Stomach (tissue), 9 donors: ENCODE measurements around the gene SLC37A1. TPM values are rescaled to one million over a fixed set of nuclear protein-coding genes. Genes with fewer than 3 reads are reported as not detected.

Experiments
- DNase-seq, 2 donors: peaks; one replicate each; pipeline versions ENCODE4 v3.0.0 to v3.0.0-alpha.2; 2013 to 2019
- H3K27ac ChIP-seq, 5 donors: fragments of 200-600 bp in 4 of 5; sonication (generic) in 4 of 5; one replicate each; pipeline ENCODE4 v1.5.1; 2013 to 2019; ENCODE audit warnings: mild to moderate bottlenecking in 1 of 5, moderate library complexity in 1 of 5
- H3K27me3 ChIP-seq, 3 donors: fragments of 200-600 bp; sonication (generic); one replicate each; pipeline ENCODE4 v1.5.1; 2017 to 2019; ENCODE audit warnings: mixed run types in 1 of 3
- H3K36me3 ChIP-seq, 4 donors: fragments of 200-600 bp; sonication (generic); 1 replicate in 3 of 4; 2 replicates in 1 of 4; pipeline ENCODE4 v1.5.1; 2016 to 2019
- H3K4me1 ChIP-seq, 4 donors: fragments of 200-600 bp; sonication (generic); one replicate each; pipeline ENCODE4 v1.5.1; 2016 to 2019
- H3K4me3 ChIP-seq, 4 donors: fragments of 200-600 bp; sonication (generic) in 3 of 4; one replicate each; pipeline ENCODE4 v1.5.1; 2016 to 2019; ENCODE audit warnings: mild to moderate bottlenecking in 1 of 4
- H3K9me3 ChIP-seq, 4 donors: fragments of 200-600 bp; sonication (generic); one replicate each; pipeline ENCODE4 v1.5.1; 2016 to 2019
- EP300 ChIP-seq: sonication (generic); formaldehyde crosslinking; IDR thresholded peaks from one replicate; pipeline ENCODE4 v1.6.1; 2017; ENCODE audit warnings: antibody characterized with exemption
- POLR2A ChIP-seq, 4 donors: fragments of 450-650 bp; IDR thresholded peaks; one replicate each; pipeline ENCODE4 v1.6.1; 2016; ENCODE audit warnings: antibody characterized with exemption in 4 of 4, control low read depth in 2 of 4, mild to moderate bottlenecking in 1 of 4, moderate library complexity in 1 of 4
- POLR2AphosphoS5 ChIP-seq, 3 donors: sonication (generic); formaldehyde crosslinking; IDR thresholded peaks; one replicate each; pipeline ENCODE4 v1.6.1; 2016; ENCODE audit warnings: antibody characterized with exemption in 3 of 3
- WGBS, 5 donors: extraction: QIAGEN DNeasy Blood & Tissue Kit in 3 of 5; methylation state at CpG; one replicate each; pipeline versions ENCODE4 v1.1.5 to v1.1.7; 2013 to 2018; 5-methylcytosine and 5-hydroxymethylcytosine counted together
- intact Hi-C: fragments of 100-400 bp; cut with DNase I; formaldehyde crosslinking; loops from one replicate; pipeline ENCODE4 v1.15.1; 2023; ENCODE audit warnings: low total_unique reads
- polyA plus RNA-seq, 3 donors: library from polyadenylated mRNA; stranded (reverse); fragments of 200-250 nt; gene quantifications; one replicate each; pipeline ENCODE4 v1.2.3, GENCODE V29; 2013
- total RNA-seq, 5 donors: library from RNA; depleted of rRNA; stranded (reverse); fragments of >200 nt; gene quantifications; one replicate each; pipeline versions ENCODE4 v1.1.0 to v1.2.3, GENCODE V29; 2014 to 2016
- TF ChIP-seq, protein P1 (sequence below), 7 experiments: fragments of 450-650 bp in 4 of 7; fragments of 200-600 bp in 3 of 7; sonication (generic) in 3 of 7; IDR thresholded peaks; one replicate each; pipeline ENCODE4 v1.5.1; 2016 to 2019; ENCODE audit warnings: antibody characterized with exemption in 7 of 7, control low read depth in 2 of 7, mild to moderate bottlenecking in 1 of 7
- donor health status: healthy with polysubstance abuse.
- donor health status: Bipolar disorder and iron deficiency.
- donor health status: healthy.

SLC37A1 gene
- total and polyA plus RNA-seq, 8 donors = 9.8 to 72.9 (median 18.1) TPM

DNA sequence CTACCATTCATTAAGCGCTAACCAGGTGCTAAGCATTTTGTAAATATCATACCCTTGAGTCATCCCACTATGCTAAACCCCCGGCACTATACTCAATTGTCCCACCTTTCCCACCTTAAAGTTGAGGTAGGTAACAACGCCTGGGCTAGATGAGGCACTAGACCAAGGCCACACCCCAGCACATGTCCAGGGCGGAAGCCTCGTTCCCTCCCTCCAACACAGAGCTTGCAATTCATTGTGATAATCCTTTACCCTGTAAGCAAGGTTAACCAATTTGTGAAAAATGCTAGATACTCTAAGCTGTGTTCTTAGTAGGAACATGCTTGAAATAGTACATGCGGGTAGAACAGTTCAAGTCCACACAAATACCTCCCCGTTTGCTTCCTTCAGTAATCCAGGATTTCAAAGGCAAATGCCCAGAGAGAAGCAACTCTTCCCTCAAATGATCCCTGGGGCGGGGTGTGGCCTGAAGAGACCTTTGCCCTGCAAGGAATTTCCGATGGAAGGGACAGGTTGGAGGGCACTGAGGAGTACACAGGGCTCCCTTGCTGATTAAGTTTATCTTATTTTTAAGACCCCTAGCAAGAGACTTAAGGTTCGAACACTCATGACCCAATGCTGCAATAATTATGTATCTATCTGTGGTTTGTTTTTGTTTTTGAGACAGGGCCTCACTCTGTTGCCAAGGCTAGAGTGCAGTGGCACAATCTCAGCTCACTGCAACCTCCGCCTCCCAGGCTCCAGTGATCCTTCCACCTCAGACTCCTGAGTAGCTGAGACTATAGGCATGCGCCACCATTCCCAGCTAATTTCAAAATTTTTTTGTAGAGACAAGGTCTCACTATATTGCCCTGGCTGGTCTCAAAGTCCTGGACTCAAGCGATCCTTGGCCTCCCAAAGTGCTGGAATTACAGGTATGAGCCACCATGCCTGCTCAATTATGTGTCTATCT is 20.3 kb upstream of the SLC37A1 start:
- no peak for DNase-seq
- no peak overlapping the region for H3K27ac ChIP-seq
- peaks cover 11 to 27% (median 18%) of the 10 kb centered on the region in 4 donors for H3K4me1 ChIP-seq
- intact Hi-C loops = no loop called here
- TF ChIP-seq EP300 (no peak), POLR2AphosphoS5 (IDR thresholded peaks at IDR 0.05) (no peak), POLR2A (IDR thresholded peaks at IDR 0.05) (no peak)
- TF ChIP-seq, protein P1, sequence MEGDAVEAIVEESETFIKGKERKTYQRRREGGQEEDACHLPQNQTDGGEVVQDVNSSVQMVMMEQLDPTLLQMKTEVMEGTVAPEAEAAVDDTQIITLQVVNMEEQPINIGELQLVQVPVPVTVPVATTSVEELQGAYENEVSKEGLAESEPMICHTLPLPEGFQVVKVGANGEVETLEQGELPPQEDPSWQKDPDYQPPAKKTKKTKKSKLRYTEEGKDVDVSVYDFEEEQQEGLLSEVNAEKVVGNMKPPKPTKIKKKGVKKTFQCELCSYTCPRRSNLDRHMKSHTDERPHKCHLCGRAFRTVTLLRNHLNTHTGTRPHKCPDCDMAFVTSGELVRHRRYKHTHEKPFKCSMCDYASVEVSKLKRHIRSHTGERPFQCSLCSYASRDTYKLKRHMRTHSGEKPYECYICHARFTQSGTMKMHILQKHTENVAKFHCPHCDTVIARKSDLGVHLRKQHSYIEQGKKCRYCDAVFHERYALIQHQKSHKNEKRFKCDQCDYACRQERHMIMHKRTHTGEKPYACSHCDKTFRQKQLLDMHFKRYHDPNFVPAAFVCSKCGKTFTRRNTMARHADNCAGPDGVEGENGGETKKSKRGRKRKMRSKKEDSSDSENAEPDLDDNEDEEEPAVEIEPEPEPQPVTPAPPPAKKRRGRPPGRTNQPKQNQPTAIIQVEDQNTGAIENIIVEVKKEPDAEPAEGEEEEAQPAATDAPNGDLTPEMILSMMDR (IDR thresholded peaks at IDR 0.05) = no peak
- H3K27me3 ChIP-seq = no peaks in the 10 kb centered on the region
- no peak overlapping the region for H3K4me3 ChIP-seq
- no peaks in the 10 kb centered on the region for H3K9me3 ChIP-seq
- H3K36me3 ChIP-seq = no peaks in the 10 kb centered on the region
- 70 to 87% (median 77%) methylated on average over 13 of the region's 13 CpGs for WGBS, 5 donors

DNA sequence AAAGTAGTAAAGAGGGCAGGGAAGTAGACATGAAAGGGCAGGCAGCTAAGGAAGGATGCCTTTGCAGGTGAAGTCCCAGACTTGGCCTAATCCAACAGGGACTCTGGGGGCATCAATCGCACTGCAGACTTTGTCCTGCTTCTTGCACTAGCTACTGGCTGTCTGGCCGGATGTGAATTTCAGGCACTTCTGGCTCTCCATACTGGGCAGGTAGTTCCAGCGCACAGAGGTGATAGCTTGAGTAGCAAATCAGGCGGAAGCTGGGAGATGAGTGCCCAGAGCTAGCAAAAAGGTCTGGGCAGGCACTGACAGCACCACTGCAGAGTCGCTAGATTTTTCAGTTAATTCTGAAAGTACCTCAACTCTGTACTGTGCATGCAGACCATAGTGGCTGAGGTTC is 18.6 kb upstream of the SLC37A1 start:
- peak overlapping the region in 1 of 4 donors; percentile 62 for H3K4me3 ChIP-seq
- 83 to 95% (median 90%) methylated on average over 4 to 5 of the region's 5 CpGs for WGBS, 5 donors
- H3K4me1 ChIP-seq = peaks cover 11 to 27% (median 18%) of the 10 kb centered on the region in 4 donors
- H3K9me3 ChIP-seq = no peaks in the 10 kb centered on the region
- H3K27ac ChIP-seq = peak overlapping the region; percentile 75 to 95 (median 88)
- H3K27me3 ChIP-seq = no peaks in the 10 kb centered on the region
- intact Hi-C loops = no loop called here
- TF ChIP-seq EP300 = no peak
- TF ChIP-seq POLR2AphosphoS5 (IDR thresholded peaks at IDR 0.05) = no peak
- TF ChIP-seq, protein P1 (IDR thresholded peaks at IDR 0.05) = no peak
- TF ChIP-seq POLR2A (IDR thresholded peaks at IDR 0.05) = no peak
- no peak for DNase-seq
- no peaks in the 10 kb centered on the region for H3K36me3 ChIP-seq

DNA sequence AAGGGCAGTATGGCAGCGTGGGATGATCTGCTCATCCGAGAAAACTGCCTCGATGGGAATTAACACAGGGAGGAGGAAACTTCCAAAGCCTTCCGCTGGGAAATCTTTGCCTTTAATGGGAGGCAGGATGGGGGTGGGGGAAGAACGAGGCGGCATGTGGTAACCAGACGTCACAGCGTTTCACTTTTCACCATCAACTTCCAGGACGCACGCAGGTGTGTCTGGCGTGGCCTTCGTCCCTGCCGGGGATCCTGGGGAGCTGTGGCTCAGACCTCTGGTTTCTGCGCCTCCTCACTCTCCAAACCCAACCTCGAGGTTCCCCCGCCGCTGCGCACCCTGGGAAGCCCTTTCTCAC is 17.9 kb upstream of the SLC37A1 start:
- Histone ChIP-seq H3K4me1 (peaks cover 11 to 27% (median 18%) of the 10 kb centered on the region in 4 donors), H3K36me3 (no peaks in the 10 kb centered on the region), H3K9me3 (no peaks in the 10 kb centered on the region), H3K27ac (peak overlapping the region; percentile 75 to 95 (median 88)), H3K4me3 (peak overlapping the region; percentile 62 to 68 (median 64)), H3K27me3 (no peaks in the 10 kb centered on the region)
- intact Hi-C loops = no loop called here
- WGBS, 5 donors = 1 to 3% (median 3%) methylated on average over 18 of the region's 18 CpGs
- no peak for DNase-seq
- TF ChIP-seq EP300 (no peak), POLR2AphosphoS5 (IDR thresholded peaks at IDR 0.05) (no peak)
- TF ChIP-seq, protein P1 (IDR thresholded peaks at IDR 0.05) = peak in 1 of 7 experiments; percentile 18

DNA sequence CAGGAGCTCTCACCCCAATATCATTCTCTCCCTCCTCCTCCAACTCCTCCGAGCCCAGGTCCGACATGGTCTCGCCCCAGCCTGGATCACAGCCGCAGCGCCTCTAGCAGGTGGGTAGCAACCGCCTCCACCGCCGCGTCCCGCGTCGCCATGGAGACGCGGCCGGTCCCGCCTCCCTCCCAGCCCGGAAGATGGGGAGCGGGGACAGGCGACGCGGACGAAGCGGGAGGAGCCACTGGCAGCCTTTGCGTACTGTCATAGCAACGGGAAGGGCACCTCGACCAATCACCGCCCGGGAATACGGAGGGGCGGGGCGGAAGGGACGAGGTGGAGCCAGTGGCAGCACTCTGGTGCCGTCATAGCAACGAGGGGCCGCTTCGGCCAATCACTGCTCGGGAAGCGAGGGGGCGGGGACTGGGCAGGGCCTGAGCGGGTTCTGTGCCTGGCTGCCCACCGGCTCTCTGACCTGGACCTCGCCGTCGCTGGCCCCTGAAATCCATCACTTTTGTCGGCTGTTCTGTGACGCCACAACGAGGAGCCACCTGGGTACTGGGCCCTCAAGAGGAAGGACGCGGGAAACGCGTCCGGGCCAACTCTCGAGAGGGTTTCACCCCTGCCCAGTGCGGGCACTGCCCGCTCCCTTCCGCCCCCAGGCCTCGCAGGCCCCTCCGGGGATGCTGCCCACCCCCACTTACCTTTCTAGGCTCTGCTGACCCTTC is 17.4 kb upstream of the SLC37A1 start, which contains the start of gene RSPH1:
Gene RSPH1 (minus strand): TSS at position 105 of the 719 bp plus-strand sequence. CDS start 38 bp downstream, at position 67.
- H3K4me1 ChIP-seq = peaks cover 11 to 31% (median 18%) of the 10 kb centered on the region in 4 donors
- H3K9me3 ChIP-seq = no peaks in the 10 kb centered on the region
- peak; percentile 100 for DNase-seq
- peak within 1 kb of the TSS; percentile 62 to 68 (median 64) for H3K4me3 ChIP-seq
- peak within 1 kb of the TSS; percentile 86 to 95 (median 88) for H3K27ac ChIP-seq
- TF ChIP-seq, protein P1 (IDR thresholded peaks at IDR 0.05) = no peak
- TF ChIP-seq POLR2A (IDR thresholded peaks at IDR 0.05) = peak in 1 of 4 donors; percentile 54
- TF ChIP-seq POLR2AphosphoS5 (IDR thresholded peaks at IDR 0.05) = peak; percentile 69 to 71 (median 70)
- no peak for TF ChIP-seq EP300
- H3K27me3 ChIP-seq = no peaks in the 10 kb centered on the region
- no peaks in the 10 kb centered on the region for H3K36me3 ChIP-seq
- intact Hi-C loops = no loop called here
- 0 to 1% (median 0%) methylated on average over 36 to 58 of the region's 58 CpGs for WGBS, 5 donors
